Stimulated activated CD8-positive, alpha-beta memory T cell treated with anti-CD3 and anti-CD28 coated beads, Interleukin-4, amount 100 ng/mL, for 4 hours (primary cell): ENCODE measurements around the gene GALNT18.

Source experiments
- DNase-seq, 2 donors: peaks; one replicate each; pipeline ENCODE4 v3.0.0-alpha.2; 2020; ENCODE audit warnings: low read depth in 2 of 2, low spot score in 1 of 2

The GALNT18 gene

GRCh38 chr11:11569936-11570491 is 51.8 kb downstream of the GALNT18 start:
- no peak for DNase-seq

GRCh38 chr11:11568651-11569229 is 53.1 kb downstream of the GALNT18 start:
- no peak for DNase-seq

GRCh38 chr11:11567936-11568650 is 53.7 kb downstream of the GALNT18 start:
- no peak for DNase-seq

- DNase-seq = no peak
Measured at GRCh38 chr11:11565636-11566035, 56.2 kb downstream of the GALNT18 start.

GRCh38 chr11:11563200-11563975 is 58.4 kb downstream of the GALNT18 start:
- DNase-seq = no peak

GRCh38 chr11:11561991-11562390 is 59.8 kb downstream of the GALNT18 start:
- DNase-seq = no peak

GRCh38 chr11:11558826-11559225 is 63.0 kb downstream of the GALNT18 start:
- DNase-seq = no peak

- DNase-seq = no peak
Measured at GRCh38 chr11:11558396-11558795, 63.4 kb downstream of the GALNT18 start.

- DNase-seq = no peak
Measured at GRCh38 chr11:11555208-11555607, 66.6 kb downstream of the GALNT18 start.

- DNase-seq = no peak
Measured at GRCh38 chr11:11553573-11553972, 68.2 kb downstream of the GALNT18 start.

- DNase-seq = no peak
Measured at GRCh38 chr11:11552529-11553087, 69.2 kb downstream of the GALNT18 start.

GRCh38 chr11:11550534-11550933 is 71.3 kb downstream of the GALNT18 start:
- DNase-seq = no peak

GRCh38 chr11:11545285-11546275 is 76.2 kb downstream of the GALNT18 start:
- no peak for DNase-seq

GRCh38 chr11:11543656-11544055 is 78.1 kb downstream of the GALNT18 start:
- DNase-seq = no peak

- DNase-seq = no peak
Measured at GRCh38 chr11:11540157-11540556, 81.6 kb downstream of the GALNT18 start.

GRCh38 chr11:11538277-11538960 is 83.4 kb downstream of the GALNT18 start:
- no peak for DNase-seq

- DNase-seq = no peak
Measured at GRCh38 chr11:11537871-11538270, 83.9 kb downstream of the GALNT18 start.

GRCh38 chr11:11537372-11537771 is 84.4 kb downstream of the GALNT18 start:
- DNase-seq = no peak

GRCh38 chr11:11536650-11537049 is 85.2 kb downstream of the GALNT18 start:
- DNase-seq = no peak

GRCh38 chr11:11535611-11536010 is 86.2 kb downstream of the GALNT18 start:
- DNase-seq = no peak
